ENCODE data around the gene HEMGN. TPM values are rescaled to one million over a fixed set of nuclear protein-coding genes. Genes with fewer than 3 reads are reported as not detected.
A peak's percentile ranks its signal among the peaks of the same experiment; 100 is the strongest.
"Not testable (repeated sequence)": the region's sequence is repeated elsewhere in the genome, so short reads cannot be mapped to it uniquely, and the experiment has no call there.

Gene HEMGN, protein sequence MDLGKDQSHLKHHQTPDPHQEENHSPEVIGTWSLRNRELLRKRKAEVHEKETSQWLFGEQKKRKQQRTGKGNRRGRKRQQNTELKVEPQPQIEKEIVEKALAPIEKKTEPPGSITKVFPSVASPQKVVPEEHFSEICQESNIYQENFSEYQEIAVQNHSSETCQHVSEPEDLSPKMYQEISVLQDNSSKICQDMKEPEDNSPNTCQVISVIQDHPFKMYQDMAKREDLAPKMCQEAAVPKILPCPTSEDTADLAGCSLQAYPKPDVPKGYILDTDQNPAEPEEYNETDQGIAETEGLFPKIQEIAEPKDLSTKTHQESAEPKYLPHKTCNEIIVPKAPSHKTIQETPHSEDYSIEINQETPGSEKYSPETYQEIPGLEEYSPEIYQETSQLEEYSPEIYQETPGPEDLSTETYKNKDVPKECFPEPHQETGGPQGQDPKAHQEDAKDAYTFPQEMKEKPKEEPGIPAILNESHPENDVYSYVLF
- total RNA-seq (2014; rRNA removed; shearing (Covaris generic)): not detected in 2 replicates

DNA sequence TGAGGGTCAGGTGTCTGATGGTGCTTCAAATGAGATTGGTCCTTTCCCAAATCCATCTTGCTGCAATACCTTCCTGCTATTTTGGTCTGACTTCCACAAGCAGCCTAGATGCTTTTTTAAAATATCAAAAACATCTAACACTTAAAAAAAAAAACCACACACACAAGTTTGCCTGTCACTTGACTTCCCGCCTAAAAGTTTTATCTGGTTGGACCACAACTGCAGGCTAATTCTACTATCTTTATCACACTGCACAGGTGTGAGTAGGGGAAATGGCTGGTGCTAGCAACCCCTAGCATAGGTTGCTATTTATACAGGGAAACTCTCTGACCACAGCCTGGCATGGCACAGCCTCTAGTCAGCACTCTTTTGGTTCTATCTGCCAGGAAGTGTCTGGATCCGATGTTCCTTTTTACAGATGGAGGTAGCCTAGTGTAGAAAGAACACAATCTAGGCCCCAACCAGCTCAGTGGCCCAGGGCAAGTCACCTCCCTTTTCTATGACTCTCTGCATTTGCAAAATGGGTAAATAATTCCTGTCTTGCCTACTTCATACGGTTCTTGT lies at the start of gene HEMGN:
Gene HEMGN, minus strand, starts transcription at position 92 of the 564 bp plus-strand sequence. Its CDS starts 36 bp downstream, at position 56.
- no peak for DNase-seq (ENCODE audit: low read depth)

DNA sequence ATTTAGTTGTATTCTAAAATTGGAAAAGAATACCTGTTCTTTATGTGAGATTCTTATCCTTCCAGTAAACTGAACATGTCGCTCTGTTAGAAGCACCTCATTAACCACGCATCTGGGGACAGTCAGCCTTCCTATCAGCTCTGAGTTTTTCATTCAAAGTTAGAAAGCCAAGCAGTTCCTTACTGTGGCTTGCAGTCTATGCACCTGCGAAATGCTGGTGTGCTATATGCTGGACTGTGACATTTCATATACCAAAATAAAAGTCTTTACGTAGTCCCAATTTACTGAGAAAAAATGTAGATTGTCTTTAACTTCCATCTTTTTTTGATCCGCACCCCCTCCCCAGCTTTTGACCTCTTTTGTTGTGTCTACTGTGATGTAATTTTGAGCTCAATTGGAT lies 49.5 kb upstream of the HEMGN start:
- no peak for DNase-seq (ENCODE audit: low read depth)

DNA sequence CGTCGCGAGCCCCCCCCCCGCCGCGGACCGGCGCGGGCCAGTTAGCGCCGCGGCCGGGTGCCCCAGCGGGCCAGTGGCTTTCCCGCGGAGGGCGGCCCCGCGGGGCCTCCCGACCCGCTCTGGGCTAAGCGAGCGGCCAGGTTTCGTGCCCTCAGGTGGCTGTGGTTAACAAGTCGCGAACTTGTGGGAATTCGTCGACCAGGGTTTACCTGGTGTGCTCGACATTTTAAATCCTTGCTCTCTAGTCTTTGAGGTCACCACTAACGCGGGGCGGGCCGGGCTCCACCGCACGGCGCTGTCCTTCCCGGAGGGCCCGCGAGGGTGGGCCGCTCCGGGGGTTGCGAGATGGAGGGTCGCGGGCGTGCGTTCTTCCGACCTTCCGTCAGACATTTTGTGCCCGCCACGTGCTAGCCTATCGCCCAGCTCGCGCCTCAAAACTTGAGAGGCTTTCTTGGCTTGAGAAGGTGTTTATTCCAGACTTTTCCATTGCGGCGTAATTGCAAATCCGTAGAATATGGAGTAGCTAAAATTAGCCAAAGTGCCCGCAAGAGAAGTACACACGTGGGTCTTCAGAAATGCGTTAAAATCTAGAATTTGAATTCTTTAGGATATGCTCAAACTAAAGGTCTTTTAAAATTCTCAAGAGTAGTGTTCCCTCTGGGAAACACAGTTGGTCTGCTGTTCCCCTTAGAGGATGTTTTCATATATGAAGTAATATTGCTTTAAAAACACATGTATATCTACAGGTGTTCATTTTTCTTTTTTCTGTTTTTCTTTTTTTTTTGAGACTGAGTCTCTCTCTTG lies 47.3 kb upstream of the HEMGN start:
- peak; percentile 33 for DNase-seq (ENCODE audit: low read depth)

DNA sequence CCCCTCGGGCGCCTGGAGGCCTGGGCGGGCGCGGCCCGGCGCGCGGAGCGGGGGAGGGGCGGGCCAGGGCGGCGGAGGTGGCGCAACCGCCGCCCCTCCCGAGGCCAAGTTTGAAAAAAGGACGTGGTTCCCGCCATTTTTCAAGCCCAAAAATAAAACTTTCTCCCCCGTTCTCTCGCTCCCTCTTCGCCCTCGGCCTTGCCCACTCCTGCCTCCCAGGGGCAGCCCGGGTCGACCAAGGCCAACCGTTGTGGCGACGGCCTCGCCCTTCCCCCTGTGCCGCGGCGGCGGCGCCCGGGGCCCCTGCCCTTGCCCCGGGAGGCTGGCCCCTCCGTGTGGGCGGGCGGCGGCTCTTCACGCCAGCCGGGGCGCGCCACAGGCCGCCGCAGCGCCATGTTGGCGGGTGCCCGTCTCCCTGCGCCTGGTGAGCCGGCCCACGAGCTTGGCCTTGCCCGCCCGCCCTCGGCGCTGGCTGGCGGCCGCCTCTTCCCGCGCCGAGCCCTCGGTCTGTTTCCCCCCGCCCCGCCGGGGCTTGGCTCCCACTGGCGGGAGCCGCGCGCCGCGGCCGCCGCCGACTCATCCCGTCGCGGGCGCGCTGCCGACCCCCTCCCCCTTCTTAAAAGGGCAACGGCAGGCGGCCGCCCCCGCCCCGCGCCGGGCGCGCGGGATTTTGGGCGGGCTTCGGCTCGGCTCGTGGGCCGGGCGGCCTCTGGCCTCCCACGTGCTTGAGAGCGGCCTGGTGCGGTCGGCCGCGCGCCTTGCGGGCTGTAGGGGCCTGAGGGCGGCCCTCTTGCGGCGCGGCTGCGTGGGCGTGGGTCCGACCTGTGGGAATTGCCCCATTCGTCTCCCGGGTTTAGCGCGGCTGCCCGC lies 46.5 kb upstream of the HEMGN start:
- peak; percentile 73 for DNase-seq (ENCODE audit: low read depth)

DNA sequence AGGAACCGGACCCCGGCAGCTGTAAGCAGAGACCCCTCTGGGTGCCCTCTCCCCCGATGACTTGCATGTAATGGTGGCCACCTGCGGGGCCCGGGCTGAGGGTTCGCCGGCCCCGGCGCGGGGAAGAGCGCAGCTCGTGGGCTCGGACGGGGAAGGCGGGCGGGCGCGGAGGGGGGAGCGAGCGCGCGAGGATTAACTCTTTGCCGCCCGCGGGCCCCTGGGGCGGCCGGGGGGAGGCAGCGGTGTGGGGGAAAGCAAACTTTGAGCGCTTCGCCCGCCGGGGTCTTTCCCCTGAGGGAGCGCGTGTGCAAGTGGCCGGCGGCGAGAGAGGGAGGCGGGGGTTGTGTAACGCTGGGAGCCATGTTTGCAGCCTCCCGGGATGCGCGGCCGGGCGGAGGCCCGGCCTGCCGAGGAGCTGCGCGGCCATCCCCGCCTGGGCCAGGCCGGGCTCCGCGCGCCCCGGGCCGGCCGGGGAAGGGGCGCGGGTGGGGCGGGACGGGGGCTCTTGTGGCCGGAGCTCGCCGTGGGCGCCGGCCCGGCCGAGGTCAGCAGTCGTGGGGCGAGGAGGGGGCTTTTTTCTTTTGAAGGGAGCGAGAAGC lies 45.7 kb upstream of the HEMGN start:
- DNase-seq (ENCODE audit: low read depth): peak; percentile 36

DNA sequence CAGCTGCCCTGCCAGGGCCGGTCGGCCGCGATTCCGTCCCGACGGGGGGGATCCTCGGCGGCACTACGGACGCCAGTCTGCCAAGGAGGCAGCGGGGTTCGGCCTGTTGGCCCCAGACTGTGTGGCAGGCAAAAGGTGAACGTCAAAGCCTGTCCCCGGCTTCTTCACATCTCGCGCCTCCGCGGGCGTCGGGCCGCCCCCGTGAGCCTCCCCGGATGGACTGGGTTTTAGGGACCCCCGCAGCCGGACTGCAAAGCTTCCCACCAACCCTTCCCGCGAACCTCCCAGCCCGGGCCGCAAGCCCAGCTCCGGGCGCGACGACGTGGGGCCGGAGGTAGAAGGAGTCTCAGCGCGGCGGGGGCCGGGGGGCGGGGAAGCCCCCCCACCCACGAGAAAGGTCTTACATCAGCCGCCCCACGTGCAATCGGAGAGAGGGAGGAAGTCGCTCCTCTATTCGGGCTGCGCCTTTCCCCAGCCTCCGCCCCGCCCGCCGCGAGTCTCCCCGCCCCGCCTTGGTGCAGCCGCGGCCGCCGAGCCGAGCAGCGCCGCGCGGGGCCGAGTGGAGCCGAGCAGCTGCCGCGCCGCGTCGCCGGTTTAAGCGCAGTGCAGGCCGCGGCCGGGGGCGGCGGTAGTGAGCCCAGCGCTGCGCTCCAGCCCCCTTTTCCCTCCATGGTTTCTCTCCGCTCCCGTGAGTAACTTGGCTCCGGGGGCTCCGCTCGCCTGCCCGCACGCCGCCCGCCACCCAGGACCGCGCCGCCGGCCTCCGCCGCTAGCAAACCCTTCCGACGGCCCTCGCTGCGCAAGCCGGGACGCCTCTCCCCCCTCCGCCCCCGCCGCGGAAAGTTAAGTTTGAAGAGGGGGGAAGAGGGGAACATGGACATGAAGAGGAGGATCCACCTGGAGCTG lies 45.0 kb upstream of the HEMGN start, which contains the start of gene ANP32B:
Gene ANP32B, plus strand, starts transcription at position 659 of the 906 bp plus-strand sequence. Its CDS starts 215 bp downstream, at position 874.
- peak; percentile 87 for DNase-seq (ENCODE audit: low read depth)

DNA sequence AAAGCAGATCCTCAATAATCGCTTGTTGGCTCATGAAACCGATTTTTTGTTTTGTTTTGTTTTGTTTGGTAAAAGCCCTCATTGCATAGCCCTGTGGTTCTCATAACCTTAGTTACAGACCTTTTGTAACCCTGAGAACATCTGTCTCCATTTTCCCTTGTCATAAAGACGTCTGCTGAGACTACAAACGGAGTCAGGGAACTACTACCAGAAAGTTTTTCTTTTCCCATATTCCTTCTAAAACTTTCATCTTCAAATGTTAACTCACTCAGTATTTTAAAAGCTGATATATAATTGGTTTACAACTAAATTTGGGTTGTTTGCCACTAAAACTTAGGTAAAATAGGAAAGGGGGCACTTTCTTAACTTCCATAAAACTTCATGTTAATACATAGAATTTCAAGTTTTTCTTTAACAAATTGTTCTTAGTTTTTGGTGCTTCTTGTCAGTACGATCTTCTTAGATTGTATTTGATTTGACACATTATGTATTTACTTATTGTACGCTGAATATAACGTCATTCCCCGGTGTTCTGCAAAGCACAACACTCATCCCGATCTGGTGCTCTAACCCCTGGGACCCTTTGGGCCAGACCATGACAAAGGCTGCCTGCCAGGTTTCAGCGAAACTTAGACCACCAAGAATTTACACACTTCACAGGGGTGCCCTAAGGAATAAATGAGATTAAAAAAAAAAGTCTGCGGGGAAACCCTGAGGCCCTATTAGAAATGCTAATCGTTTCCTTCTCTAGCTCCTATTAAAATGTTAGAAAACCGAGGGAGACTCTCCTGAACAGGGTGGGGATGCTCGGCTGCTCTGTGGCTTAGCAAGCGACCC lies 44.1 kb upstream of the HEMGN start:
- no peak for DNase-seq (ENCODE audit: low read depth)

DNA sequence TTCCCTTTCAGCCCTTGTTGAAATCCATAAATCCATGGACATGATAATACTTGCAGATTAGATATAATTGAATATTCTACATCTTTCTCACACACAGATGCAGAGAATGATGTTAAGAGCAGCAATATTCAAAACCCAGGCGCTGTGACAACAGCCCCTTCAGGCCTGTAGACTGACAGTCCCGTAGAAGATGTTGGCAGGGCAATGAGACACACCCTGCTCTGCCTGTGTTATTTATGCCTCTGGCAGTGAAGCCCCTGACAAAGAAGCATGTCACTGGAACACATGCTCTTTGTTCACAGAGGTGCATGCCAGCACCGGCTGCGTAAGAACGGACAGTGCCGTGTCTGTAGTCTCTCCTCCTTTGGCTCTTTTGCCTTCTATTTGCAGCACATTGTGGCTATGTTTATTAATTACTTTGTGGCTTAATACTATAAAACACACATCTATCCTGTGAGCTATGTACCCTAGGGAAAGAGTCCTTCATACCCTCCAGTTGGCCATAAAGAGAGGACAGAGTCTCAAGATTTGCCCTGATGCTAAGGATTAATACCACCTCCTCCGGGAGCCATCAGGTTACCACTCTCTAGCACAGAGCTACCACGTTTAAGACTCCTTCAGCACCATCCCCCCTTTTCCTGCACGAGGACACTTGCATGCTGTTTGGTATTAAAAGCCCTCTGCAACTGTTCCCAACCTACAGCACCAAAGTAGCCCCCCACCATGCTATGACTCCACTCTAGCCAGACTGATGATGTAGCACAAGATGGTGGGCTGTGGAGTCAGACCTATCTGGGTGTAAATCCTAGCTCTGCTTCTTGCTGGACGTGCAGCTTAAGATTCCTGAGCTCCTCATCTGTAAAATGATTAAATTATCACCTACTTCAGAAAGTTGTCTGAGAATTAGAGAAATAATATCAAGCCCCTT lies 43.2 kb upstream of the HEMGN start:
- DNase-seq (ENCODE audit: low read depth): no peak

DNA sequence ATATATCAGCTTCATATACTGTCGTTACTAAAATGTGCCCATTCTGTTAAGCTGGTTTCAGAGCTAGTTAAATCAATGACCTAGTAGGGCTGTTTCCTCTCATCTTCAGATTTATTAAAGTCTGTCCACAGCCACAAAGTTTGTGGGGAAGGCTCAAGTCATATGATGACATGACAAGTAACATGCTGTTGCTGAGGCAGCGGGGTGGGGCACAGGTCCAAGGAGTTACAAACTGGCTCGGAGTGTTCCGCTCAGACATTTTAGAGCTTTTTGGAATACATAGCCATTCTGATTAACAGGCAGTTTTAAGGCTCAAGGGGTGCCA lies 42.5 kb upstream of the HEMGN start:
- no peak for DNase-seq (ENCODE audit: low read depth)

DNA sequence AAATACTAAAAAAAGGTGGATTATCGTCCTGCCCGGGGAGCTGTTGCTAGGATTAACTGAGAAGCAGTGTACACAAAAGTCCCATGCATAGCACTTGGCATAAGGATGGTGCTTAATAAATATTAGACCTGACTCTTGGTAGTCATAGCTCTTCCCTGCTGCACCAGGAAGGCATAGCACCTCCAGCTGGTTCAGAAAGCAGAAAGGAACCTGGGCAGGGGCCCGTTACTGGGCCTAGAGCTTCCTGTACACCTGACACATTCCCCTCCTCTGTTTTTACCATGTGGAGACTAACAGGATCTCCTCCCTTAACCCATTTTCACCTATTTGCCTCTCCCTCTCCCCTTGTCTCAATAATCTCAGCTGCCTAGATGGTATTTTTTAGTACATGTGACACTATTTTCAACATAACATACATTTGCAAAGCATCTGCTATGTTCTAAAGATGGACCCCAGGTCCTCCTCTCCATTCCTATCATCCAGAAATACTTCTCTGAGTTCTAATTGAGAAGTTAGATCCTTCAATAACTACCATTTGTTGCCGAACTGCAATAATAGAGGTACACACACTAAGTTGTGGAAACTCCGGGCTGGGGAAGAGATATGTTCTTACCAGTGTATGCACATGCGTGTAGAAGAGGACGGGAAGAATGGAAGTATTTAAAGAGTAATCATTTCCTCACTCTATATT lies 42.0 kb upstream of the HEMGN start:
- DNase-seq (ENCODE audit: low read depth): no peak

DNA sequence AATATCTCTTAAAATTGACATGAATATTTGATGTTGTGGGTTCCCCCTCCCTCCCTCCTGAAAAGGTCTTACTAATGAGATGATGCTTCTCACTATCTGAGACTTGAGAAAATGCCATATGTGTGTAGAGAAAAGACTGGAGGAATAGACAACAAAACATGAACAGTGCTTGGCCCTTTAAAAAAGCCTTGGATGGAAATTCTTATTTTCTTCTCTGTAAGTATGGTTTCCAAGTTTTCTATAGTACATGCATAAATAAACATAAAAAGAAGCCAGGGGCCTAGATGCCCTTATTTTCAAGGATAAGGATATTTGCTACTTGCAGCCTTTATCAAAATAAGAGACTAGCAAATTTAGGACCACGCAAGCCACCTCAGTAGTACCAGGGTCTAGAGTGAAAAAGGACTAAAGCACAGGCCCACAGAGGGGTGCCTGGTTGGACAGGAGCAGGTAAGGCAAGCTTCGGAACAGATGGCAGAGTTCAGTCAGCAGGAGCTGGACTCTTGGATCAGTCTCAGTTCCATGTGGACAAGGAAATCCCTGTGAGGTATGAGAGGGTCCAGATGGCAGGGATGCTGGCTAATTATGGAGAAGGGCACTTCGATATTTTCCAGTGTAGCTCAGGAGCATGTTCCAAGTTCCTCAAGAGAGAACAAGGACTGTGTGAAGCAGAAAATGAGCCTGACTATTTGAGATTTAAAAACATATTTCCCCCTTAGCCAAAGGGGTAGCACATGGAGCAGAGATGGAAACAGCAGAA lies 40.6 kb upstream of the HEMGN start:
- DNase-seq (ENCODE audit: low read depth): no peak

DNA sequence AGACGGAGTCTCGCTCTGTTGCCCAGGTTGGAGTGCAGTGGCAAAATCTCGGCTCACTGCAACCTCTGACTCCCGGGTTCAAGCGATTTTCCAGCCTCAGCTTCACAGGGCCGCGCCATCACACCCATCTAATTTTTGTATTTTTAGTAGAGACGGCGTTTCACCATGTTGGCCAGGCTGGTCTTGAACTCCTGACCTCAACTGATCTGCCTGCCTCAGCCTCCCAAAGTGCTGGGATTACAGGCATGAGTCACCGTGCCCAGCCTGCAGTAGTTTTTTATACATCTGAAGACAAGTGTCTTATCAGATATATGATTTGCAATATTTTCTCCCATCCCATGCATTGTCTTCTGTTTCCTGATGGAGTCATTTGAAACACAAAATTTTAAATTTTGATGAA lies 38.7 kb upstream of the HEMGN start:
- not testable (repeated sequence) for DNase-seq (ENCODE audit: low read depth)

DNA sequence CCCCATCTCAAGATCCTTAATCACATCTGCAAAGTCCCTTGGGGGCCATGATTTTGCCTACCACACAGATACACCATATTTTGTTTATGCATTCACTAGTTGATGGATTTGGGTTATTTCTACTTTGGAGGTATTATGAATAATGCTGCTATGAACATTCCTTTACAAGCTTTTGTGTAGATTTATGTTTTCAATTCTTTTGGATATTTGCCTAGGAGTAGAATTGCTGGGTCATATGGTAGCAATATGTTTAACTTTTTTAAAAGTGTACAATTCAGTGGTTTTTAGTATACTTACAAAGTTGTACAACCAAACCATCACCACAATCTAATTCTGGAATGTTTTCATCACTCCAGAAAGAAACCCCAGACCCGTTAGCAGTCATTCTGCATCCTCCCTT lies 37.4 kb upstream of the HEMGN start:
- DNase-seq (ENCODE audit: low read depth): no peak

DNA sequence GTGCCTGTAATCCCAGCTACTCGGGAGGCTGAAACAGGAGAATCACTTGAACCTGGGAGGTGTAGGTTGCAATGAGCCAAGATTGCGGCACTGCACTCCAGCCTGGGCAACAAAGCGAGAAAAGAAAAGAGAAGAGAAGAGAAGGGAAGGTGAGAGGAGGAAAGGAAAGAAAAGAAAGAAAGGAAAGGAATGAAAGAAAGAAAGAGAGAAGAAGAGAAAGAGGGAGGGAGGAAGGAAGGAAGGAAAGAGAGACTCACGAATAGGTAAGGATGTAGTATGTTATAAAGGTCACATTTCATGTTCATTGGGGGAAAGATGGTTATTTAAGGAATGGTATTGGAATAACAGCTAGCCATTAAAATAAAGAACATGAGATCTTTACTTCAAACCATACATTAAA lies 34.8 kb upstream of the HEMGN start:
- DNase-seq (ENCODE audit: low read depth): no peak

DNA sequence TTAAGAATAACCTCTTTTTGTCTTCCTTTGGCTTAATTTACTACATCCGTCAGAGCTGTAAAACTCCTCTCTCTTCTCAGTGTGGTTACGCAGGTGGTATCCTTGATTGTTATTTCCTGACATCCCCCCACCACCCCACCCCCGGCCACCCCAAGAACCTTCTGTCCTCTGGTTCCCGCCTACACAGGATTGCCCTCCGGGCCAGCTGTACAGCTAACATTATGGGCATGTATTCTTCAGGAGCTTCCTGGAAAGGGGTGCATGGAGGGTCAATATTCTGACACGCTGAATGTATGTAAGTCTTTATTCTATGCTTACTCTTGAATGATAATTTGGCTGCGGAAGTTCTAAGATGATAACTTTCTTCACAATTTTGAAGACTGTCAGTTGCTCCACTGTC lies 32.2 kb upstream of the HEMGN start:
- DNase-seq (ENCODE audit: low read depth): no peak

DNA sequence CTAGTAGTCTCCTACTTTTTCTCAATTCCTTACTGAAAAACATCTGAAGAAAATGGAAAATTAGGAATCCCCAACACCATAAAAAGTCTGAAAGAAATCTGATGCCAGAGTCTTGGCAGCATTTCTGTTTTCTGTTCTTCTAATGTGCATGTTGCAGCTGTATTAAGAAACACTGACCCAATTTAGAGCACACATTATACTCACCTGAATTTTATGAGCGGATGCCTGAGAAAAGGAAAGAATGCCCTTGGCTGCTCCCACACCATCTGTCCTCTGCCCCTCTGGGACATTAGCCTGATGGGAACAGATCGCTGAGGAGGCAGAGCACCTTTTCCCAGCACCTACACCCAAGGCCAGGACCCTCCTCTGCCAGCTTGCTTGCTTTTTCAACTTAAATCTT lies 31.0 kb upstream of the HEMGN start:
- DNase-seq (ENCODE audit: low read depth): no peak

DNA sequence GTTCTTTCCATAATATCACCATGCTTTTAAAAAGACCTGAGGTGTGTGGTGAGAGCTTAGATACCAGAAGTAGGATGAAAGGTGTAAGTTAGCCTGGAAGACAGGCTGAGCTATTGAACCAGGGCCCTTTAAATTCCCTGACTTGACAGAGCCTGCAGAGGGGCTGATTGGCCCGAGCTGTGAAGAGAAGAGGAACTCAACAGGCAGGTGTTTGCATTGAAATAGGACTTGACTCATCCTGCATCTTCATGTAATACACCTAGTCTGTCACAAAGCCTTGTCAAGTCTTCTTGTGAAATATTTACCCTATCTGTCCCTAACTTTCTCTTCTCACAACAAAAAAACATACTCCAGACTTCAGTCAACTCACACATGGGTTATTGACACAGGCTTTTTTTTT lies 28.5 kb upstream of the HEMGN start:
- DNase-seq (ENCODE audit: low read depth): no peak

Data from M059J (cell line).